ENCODE measurements around the gene COL28A1.
"Not testable (repeated sequence)": the region's sequence is repeated elsewhere in the genome, so short reads cannot be mapped to it uniquely, and the experiment has no call there.

The COL28A1 gene

DNA sequence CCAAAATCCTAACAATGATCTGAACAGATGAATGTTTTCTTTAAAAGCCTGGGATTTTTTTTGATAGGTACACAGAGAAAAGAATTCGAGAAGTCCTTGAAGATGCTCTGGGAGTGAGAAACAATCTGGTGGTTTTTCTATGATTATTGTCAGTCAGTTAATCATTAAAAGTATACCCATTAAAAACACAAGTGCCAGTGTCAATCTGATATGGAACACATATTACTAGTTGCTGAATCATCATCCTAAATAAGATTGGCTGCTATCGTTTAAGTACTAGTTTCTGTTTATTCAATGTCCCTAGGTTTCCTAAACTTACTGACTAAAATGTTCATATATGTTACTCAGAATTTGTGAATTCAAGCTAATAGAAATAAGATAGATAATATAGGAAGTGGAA, 16.1 kb downstream of the COL28A1 start:
- DNase-seq (ENCODE audit: low read depth in 3 of 3, low spot score in 1 of 3), result no peak

DNA sequence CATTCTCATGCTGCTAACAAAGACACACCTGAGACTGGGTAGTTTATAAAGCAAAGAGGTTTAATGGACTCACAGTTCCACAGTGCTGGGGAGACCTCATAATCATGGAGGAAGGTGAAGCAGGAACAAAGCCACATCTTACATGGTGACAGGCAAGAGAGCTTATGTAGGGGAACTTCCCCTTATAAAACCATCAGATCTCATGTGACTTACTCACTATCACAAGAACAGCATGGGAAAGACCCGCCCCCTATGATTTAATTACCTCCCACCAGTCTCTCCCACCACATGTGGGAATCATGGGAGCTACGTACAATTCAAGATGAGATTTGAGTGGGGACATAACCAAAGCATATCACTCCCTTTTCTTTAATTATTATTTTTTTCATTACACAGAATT, 16.6 kb downstream of the COL28A1 start:
- no peak for DNase-seq (ENCODE audit: low read depth in 3 of 3, low spot score in 1 of 3)

DNA sequence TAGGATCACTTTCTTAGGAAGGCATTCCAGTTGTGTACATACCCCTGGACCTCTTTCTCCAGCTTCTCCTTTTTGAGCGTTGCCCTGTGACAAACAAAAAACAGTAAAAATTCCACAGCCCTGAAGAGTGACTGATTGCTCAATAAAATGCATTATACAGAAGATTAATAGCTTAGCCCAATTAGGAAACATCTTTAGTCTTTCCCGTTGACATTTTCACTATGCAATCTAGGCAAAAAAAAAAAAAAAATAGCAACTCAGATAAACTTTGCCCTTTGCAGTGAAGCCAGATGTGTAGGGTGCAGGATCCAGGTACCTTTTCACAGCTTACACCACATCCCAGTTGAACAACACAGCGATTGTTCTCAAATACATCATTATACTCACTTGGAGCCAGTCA, 17.9 kb downstream of the COL28A1 start:
- no peak for DNase-seq (ENCODE audit: low read depth in 3 of 3, low spot score in 1 of 3)

DNA sequence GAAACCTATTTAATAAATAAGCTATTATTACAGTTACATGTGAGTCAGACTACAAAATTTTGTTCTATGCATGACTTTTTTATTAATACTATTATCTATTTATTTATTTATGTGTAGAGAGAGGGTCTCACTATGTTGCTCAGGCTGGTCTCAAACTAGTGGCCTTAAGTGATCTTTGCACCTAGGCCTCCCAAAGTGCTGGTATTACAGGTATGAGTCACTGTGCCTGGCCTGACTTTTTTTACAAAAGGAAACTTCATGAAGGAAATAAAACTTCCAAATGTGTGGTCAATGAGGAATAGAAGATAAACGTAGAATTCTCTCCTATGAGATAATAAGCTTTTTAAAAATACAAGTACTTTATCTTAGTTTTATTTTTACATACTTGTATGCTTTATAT, 19.0 kb downstream of the COL28A1 start:
- no peak for DNase-seq (ENCODE audit: low read depth in 3 of 3, low spot score in 1 of 3)

DNA sequence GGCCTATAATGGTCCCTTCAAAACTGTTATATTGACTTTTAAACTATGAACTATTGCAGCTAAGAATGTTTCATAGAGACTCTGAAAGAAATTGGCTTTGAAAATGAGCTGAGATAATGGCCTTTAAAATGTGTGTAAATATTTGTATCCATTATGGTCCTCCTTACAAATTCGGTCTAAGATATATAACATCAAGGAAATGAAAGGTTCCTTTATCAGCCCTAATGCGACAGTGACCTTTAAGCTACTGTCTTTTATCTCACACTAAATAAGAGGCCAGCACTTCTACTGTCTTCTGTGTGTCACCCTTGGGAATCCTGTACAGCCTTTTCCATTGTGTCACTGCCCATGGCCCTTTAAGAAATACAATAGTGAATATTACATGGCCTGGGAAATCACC, 19.5 kb downstream of the COL28A1 start:
- DNase-seq (ENCODE audit: low read depth in 3 of 3, low spot score in 1 of 3), result no peak

DNA sequence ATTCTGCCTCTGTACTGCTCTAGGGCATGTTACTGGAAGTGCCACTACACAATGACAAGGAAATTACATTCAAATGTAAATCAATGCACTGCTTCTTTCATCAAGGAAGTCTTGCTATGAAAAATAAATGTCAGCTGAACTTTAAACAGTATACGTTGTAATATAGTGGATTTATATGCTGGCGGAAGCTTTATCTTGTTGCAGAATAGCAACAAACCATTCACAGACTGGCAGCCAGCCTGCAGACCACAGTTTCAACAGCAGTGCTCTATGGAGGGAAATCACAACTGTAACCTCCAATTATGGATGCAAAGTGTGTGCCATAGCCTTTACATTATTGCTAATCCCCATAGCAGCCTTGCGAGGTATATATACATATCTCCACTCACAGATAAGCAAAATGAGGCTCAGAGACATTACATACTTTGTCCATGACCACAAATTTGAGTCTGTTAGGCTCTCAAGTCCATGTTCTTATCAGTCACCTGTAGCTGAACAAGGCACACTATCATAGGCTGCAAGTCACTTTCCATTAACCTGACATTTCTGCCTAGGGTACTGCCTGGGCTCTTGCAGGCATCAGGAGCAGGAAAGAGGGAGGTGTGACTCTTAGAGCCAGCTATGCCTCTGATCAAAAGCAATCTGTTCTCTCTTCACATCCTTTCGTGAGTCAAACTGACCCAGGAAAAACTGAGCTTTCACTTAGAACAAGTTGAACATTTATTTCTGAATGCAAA, 22.6 kb downstream of the COL28A1 start:
- no peak for DNase-seq (ENCODE audit: low read depth in 3 of 3, low spot score in 1 of 3)

DNA sequence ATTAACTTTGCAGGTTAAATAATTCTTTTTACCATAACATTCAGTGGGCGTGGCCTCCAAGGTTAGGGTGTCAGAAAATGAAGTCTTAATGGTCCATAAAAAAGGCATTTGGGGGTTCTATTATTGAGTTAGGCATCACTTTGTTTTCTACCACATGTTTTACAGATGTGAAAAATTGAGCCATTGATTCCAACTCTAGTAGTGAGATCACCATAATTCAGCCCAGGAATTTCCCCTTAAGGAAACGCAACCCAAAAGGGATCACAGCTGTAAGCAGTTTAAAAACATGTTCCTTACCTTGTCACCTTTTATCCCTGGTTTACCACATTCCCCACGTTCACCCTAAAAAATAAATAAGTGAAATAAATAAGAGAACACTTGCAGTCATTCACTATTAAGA, 24.9 kb downstream of the COL28A1 start:
- DNase-seq (ENCODE audit: low read depth in 3 of 3, low spot score in 1 of 3), result no peak

DNA sequence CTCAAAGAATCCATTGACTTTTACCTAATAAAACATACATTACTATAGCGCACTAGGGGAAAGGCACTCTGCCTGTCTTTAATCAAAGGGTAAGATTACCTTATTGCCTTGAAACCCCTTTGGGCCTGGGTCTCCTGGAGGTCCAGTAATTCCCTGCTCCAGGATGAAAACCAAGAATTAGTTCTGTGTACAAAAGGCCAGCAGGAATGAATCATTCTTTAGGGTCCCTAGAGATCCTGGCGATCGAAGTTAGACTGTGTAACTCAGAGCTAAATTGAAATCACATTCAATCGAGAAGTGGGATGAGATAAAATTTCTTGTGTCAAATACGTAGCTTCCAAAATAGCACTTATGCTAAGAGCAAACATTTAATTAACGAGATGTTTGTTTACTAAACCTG, 29.8 kb downstream of the COL28A1 start:
- DNase-seq (ENCODE audit: low read depth in 3 of 3, low spot score in 1 of 3), result no peak

DNA sequence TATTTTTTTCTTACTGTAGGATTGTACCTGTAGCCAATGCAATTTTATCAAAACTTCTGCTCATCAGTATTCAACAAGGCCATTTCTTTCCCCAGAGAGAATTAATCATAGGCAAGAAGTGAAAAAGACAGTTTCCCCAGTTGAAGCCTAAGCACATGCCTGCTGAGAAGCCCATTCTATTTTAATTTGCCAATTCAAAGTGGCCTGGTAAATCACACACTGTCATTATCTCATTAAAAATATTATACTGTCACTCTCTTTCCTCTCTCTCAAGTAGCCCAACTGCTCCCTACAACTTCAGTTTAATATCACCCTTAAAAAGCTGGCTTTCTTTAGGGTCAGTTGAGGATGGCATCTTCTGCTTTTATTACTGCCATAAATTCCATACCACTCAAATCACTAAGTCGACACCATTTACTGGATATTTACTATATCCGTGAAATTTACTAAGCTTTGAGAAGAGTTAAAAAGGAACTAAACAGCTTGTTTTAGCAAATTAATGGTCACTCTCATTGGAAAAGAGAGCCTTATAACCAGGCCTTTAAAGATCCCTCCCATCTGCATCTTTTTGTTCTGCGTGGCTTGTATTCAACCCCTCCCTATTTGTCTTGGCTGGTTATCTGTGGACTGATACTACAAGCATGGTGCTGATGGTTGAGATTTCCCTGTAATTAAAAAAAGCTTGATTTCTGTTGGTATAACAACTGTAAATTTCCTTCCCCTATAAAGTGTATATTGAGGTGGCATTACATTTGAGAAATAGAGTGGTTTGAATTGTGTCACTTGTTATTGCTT, 30.6 kb downstream of the COL28A1 start:
- DNase-seq (ENCODE audit: low read depth in 3 of 3, low spot score in 1 of 3), result no peak

DNA sequence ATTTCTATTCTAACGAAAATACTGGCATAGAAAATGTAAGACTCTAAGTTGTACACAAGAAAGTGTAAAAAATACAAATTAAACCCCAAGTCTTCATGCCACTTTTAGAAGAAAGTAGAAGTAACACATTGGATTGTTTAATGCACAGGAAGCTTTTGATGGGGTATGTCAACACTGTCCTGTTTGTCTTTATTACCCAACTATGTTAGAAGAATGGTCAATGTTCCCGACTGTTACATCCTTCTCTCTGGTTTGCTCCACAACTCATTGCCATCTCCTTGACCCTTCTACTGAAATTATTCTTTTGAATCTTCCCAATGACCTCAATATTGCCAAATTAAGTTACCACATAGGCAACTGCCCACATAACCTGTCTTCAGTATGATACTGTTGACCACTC, 35.8 kb downstream of the COL28A1 start:
- no peak for DNase-seq (ENCODE audit: low read depth in 3 of 3, low spot score in 1 of 3)

DNA sequence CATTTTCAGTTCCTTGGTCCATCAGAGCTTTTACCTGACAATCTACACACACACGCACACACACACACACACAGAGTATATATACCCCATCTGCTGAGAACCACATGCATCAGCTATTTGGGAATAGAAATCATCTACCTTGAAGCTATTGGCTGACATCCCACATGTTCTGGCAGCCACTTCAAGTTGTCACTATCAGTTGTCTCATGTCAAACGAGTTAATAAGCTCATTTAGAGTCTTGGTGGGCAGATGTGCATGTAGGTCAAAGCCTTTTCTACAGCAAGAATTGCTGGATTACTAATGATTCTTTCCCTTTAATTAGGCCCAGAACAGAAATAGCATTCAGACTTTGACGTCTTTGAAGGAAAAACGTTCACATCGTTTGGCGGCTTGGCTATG, 36.8 kb downstream of the COL28A1 start:
- no peak for DNase-seq (ENCODE audit: low read depth in 3 of 3, low spot score in 1 of 3)

DNA sequence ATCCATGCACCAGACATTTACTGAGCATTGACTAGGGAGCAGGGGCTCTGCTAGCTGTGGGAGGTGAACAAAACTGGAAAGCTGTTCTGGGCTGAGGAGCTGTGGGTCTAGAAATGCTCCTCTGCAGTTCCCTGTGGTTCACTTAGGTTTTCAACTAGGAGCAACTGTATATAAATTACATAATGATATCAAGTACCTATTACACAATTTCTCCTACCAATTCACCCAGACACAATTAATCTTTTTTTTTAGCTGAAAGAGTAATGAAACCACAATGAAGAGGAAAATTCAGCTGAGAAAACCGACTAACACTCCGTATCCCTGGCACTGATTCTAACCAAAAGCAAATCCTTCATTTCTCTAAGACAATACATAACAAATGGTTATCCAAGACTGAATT, 39.4 kb downstream of the COL28A1 start:
- no peak for DNase-seq (ENCODE audit: low read depth in 3 of 3, low spot score in 1 of 3)

DNA sequence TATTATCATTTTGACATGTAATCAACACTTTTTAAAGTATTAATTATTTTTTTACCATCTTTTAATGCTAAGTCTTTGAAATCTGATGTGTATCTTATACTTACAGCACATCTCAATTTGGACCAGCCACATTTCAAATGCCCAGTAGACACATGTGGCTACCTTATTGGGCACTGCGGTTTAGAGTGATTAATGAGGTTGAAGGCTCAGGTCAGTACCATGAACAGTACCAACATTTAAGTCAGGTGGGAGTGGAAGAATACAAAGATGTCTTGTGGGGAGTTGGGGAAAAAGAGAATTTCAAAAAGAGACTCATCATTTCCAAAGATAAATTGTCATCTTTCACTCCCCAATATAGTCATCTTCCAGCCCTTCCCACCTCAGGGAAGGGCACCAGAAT, 40.5 kb downstream of the COL28A1 start:
- no peak for DNase-seq (ENCODE audit: low read depth in 3 of 3, low spot score in 1 of 3)

DNA sequence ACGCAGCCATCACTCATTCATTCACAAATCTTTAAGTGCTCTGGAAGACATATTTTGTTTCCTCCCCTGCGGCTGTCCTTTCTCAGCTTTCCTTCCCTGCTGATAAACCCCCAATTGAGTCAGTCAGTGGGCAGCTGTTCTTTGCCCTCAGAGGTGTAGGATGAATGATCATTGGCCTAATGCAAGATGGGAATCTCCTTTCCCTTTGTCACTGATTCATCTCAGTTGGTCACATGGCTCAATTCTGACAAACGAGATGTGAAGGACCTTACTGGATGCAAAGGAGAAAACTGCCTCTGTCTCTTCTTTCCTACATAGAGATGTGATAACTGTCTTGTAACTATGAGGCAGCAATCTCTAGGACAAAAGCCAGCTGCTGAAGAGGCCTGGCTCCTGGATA, 44.6 kb downstream of the COL28A1 start:
- DNase-seq (ENCODE audit: low read depth in 3 of 3, low spot score in 1 of 3), result no peak

DNA sequence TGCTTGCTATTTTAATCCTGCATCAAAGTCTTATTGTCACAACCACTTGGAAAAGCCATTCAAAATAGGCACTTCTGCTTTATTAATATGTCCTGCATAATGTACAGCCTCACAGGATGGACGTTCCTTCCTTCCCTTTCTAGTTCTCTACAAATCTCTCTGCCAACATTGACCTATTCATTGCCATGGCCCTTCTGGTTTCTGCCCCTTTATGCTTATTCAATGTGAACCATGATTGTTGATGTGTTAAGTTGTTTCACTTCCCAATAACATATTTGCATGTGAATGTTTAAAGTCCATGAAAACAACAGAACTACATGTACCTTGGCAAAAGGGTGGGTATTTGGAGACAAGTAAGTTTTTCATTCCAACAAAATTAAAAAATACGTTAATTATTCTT, 45.7 kb downstream of the COL28A1 start:
- no peak for DNase-seq (ENCODE audit: low read depth in 3 of 3, low spot score in 1 of 3)

DNA sequence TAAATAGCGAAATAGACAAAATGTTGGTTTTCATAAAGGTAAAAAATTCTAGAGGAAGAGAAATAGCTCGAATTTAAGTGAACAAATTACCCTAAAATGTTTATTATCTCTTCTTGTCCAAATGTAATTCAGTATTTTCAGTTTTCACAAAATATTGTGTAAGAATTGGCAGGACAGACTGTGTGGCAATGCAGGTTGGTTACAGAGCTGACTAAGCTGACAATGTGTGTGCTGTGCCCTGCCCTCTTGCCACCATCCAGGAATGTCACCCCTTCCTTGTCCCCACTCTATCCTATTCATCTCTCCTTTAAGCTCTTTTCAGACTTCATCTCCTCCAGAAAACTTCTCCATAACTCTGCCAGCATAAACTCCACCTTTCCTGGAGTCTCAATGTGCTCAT, 46.1 kb downstream of the COL28A1 start:
- DNase-seq (ENCODE audit: low read depth in 3 of 3, low spot score in 1 of 3), result no peak

DNA sequence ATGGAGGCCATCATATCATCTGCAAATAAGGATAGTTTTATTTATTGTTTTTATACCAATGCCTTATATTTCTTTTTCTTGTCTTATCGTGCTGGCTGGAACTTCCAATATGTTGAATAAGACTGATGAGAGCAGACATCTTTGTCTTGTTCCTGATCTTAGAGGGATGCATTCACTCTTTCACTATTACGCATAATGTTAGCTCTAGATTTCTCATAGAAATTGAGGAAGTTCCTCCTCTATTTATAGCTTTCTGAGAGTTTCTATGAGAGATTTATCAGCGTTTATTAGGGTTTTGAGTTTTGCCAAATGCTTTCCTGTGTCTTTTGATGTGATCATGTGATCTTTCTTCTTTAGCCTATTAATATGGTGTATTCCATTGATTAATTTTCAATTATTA, 49.3 kb downstream of the COL28A1 start:
- DNase-seq (ENCODE audit: low read depth in 3 of 3, low spot score in 1 of 3), result no peak

DNA sequence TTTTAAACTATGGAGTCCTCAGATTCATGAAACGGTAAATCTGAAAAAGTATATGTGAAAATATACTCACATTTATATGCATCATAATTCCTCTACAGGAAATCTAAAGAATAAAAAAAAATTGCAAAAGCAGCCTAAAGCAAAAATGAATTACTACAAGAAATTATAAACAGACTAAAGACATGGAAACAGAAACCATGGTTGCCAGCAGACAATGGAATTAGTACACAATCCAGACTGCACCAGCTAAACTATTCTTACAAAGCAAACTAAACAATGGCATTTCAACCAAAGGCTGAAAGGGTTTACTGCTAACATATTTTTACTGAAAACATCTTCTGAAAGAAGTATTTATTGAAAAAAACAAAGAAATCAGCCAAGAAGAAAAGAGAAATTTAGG, 51.6 kb downstream of the COL28A1 start:
- DNase-seq (ENCODE audit: low read depth in 3 of 3, low spot score in 1 of 3), result no peak

DNA sequence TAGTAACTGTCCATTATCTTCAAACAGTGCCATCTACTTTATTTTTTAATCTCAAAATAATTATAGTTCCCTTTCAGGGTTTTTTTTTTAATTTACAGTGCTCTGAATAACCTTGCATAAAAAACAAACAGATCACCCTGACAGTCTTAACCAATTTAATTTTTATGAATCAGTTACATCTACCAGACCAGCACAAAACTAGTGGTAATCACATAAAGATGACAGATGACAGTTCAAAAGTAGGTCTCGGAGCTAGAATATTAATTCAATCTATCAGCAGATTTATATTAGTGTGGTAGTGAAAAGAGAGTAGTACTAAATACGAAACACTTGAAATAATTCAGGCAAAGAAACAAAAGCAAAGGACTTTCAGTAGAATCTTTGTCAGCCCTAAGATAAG, 53.9 kb downstream of the COL28A1 start:
- no peak for DNase-seq (ENCODE audit: low read depth in 3 of 3, low spot score in 1 of 3)

DNA sequence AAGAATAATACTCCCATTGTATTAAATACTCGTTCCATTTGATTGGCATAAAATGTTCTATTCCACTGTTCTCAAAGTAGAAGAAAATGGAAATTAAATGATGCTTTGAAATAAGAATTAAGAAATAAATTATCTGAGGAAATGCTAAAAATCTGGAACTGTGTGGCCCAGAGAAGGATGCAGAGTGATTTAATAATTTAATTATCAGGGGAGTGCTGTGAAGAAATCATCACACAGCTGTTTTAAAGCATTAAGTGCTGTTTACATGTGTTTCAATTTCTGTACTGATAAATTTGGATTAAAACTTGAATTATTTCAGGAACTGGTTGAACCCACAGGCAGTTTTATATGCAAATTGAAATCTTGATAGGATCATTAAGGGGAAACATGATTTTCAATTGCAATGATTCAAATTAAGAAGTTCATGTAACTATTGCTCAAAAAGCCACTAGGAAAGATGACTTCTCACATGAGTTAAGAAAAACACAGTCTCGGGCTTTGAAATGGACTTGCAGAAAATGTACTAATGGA, 56.3 kb downstream of the COL28A1 start:
- DNase-seq (ENCODE audit: low read depth in 3 of 3, low spot score in 1 of 3), result no peak

DNA sequence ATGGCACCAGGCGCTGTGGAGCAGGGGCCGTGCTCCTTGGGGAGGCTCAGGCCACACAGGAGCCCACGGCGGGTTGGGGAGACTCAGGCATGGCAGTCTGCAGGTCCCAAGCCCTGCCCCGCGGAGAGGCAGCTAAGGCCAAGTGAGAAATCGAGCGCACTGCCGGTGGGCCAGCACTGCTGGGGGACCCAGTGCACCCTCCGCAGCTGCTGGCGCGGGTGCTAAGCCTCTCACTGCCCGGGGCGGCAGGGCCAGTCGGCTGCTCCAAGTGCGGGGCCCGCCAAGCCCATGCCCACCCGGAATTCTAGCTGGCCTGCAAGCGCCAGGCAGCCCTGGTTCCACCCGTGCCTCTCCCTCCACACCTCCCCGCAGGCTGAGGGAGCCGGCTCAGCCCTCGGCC, 57.1 kb downstream of the COL28A1 start:
- no peak for DNase-seq (ENCODE audit: low read depth in 3 of 3, low spot score in 1 of 3)

DNA sequence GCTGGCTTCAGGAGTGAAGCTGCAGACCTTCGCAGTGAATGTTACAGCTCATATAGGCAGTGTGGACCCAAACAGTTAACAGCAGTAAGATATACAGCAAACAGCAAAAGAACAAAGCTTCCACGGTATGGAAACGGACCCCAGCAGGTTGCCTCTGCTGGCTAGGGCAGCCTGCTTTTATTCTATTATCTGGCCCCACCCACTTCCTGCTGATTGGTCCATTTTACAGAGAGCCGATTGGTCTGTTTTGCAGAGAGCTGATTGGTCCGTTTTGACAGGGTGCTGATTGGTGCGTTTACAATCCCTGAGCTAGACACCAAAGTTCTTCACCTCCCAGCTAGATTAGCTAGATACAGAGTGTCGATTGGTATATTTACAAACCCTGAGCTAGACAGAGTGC, 58.0 kb downstream of the COL28A1 start:
- DNase-seq (ENCODE audit: low read depth in 3 of 3, low spot score in 1 of 3), result not testable (repeated sequence)

DNA sequence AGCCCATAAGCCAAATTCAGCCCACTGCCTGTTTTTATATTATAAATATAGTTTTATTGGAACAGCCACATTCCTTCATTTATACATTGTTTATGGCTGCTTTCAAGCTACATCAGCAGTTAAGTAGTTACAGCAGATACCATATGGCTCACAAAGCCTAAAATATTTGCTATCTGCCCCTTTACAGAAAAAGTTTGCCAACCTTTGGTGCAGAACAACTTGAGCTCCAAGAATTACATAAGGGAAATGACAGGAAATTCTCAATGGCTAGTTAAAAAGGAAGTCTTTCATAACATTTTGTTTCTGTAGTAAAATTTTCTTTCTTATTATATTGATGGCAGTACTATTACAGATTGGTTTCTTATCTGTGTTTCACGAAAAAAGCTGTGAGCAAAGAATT, 59.3 kb downstream of the COL28A1 start:
- DNase-seq (ENCODE audit: low read depth in 3 of 3, low spot score in 1 of 3), result no peak
